GM10248 (cell line): Measurements from ENCODE around the gene PNPLA6.

Source experiments
- CTCF ChIA-PET: fragments of 300-600 bp; sonication (Branson Sonifier 250); formaldehyde crosslinking; extraction: SDS; loops from one replicate; lab custom pipeline; 2021; ENCODE audit warnings: antibody characterized with exemption; lab: Yijun Ruan, JAX
- POLR2A ChIA-PET: fragments of 350-650 bp; sonication (Branson Sonifier 250); formaldehyde crosslinking; extraction: SDS; loops from one replicate; lab custom pipeline; 2020; ENCODE audit warnings: antibody characterized with exemption; lab: Yijun Ruan, JAX
- DNase-seq: peaks from one replicate; pipeline ENCODE4 v3.0.0; 2012; ENCODE audit errors: extremely low spot score
- TF ChIP-seq, protein P1 (sequence below): IDR thresholded peaks from 2 replicates; pipeline ENCODE4 v1.5.1; 2012; ENCODE audit warnings: mild to moderate bottlenecking, low read depth; ENCODE audit errors: extremely low read depth, missing control alignments, control extremely low read depth

The PNPLA6 gene

DNA sequence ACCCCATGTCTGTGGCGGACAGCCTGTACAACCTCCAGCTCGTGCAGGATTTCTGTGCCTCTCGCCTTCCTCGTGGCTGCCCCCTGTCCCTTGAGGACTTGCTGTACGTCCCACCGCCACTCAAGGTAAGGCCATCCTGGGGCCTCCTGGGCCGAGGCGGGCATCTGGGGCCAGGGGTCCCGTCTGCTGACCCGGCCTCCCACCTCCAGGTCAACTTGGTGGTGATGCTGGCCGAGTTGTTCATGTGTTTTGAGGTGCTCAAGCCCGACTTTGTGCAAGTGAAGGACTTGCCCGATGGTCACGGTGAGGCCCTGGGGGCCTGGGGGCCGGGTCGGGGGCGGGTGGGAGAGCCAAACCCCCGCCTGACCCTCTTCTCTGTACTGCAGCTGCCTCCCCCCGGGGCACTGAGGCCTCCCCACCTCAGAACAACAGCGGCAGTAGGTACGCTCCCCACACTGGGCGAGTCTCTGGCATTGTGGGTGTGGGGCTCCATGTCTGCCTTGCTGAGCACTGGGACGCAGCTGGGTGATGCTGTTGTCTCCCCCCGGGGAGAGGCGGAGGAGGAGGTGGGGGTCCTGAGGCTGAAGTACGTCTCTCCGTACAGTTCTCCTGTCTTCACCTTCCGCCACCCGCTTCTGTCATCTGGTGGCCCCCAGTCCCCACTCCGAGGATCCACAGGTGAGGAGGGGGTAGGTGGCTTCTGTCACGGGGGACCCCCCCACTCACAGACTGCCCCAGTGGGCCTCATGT lies 75.1 kb downstream of the PNPLA6 start:
- ChIA-PET POLR2A (no interaction called here), CTCF (interaction anchor here (1.2 kb wide), 1 partner anchor 42 kb away, joined by 4 read pairs; no protein-coding TSS in a partner anchor)
- no peak for DNase-seq
- TF ChIP-seq, protein P1, sequence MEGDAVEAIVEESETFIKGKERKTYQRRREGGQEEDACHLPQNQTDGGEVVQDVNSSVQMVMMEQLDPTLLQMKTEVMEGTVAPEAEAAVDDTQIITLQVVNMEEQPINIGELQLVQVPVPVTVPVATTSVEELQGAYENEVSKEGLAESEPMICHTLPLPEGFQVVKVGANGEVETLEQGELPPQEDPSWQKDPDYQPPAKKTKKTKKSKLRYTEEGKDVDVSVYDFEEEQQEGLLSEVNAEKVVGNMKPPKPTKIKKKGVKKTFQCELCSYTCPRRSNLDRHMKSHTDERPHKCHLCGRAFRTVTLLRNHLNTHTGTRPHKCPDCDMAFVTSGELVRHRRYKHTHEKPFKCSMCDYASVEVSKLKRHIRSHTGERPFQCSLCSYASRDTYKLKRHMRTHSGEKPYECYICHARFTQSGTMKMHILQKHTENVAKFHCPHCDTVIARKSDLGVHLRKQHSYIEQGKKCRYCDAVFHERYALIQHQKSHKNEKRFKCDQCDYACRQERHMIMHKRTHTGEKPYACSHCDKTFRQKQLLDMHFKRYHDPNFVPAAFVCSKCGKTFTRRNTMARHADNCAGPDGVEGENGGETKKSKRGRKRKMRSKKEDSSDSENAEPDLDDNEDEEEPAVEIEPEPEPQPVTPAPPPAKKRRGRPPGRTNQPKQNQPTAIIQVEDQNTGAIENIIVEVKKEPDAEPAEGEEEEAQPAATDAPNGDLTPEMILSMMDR: no peak
